GM12878 (cell line): ENCODE measurements around the gene PRMT2. TPM values are rescaled to one million over a fixed set of nuclear protein-coding genes. Genes with fewer than 3 reads are reported as not detected.

Experiments used
- ATAC-seq: fragments of 200-7000 bp; cut with Tn5 transposase; 3 replicates; pipeline ENCODE4 v1.9.1; 2020; ENCODE audit warnings: mild to moderate bottlenecking, moderate library complexity
- BruUV-seq: library from RNA; stranded (reverse); fragments of 400-500 nt; replicated peaks from 2 replicates; lab custom pipeline; 2021; lab: Mats Ljungman, UMichigan
- CTCF ChIA-PET: fragments of 300-600 bp; sonication (Branson Sonifier 250); formaldehyde crosslinking; extraction: SDS; loops from one replicate; lab custom pipeline; 2021; ENCODE audit warnings: inconsistent platforms; lab: Yijun Ruan, JAX
- POLR2A ChIA-PET: fragments of 350-600 bp; formaldehyde crosslinking; extraction: SDS; loops from one replicate; lab custom pipeline; 2021; ENCODE audit warnings: inconsistent platforms; lab: Charles Lee
- RAD21 ChIA-PET: fragments of 300-600 bp; sonication (Branson Sonifier 250); formaldehyde crosslinking; loops from one replicate; lab custom pipeline; 2023; ENCODE audit warnings: antibody characterized with exemption; ENCODE audit not compliant: unreplicated experiment; lab: Charles Lee
- SMC1A ChIA-PET: fragments of 300-600 bp; sonication (Branson Sonifier 250); formaldehyde crosslinking; loops from one replicate; lab custom pipeline; 2023; ENCODE audit not compliant: unreplicated experiment, uncharacterized antibody; lab: Charles Lee
- DNase-seq: peaks from one replicate; pipeline ENCODE4 v3.0.0-alpha.2; 2011; ENCODE audit warnings: low read depth, low spot score
- FAIRE-seq: peaks from 3 replicates; lab custom pipeline; 2011; peaks lifted over from hg19 to GRCh38; lab: Jason Lieb, UNC
- H2AFZ ChIP-seq: 2 replicates; pipeline ENCODE4 v1.6.0; 2011; ENCODE audit warnings: low read depth, low read length, control low read depth; ENCODE audit not compliant: control insufficient read depth
- H3K27ac ChIP-seq: 2 replicates; pipeline ENCODE4 v1.5.1; 2011; ENCODE audit warnings: control low read depth; ENCODE audit not compliant: control insufficient read depth, insufficient read depth
- H3K27me3 ChIP-seq, 2 experiments: replicated peaks in 1 of 2; 2 replicates each; pipeline versions ENCODE4 v1.6.0 to v1.6.1; 2011; ENCODE audit warnings: low read length in 1 of 2; ENCODE audit not compliant: control insufficient read depth in 2 of 2, insufficient read depth in 2 of 2
- H3K36me3 ChIP-seq, 2 experiments: 2 replicates each; pipeline ENCODE4 v1.5.1; 2011; ENCODE audit warnings: low read length in 1 of 2; ENCODE audit not compliant: control insufficient read depth in 2 of 2, insufficient read depth in 2 of 2
- H3K4me1 ChIP-seq: 2 replicates; pipeline ENCODE4 v1.6.1; 2011; ENCODE audit warnings: mild to moderate bottlenecking, low read length, moderate library complexity, mixed read lengths; ENCODE audit not compliant: control insufficient read depth, insufficient read depth
- H3K4me2 ChIP-seq: 2 replicates; pipeline ENCODE4 v1.6.0; 2011; ENCODE audit warnings: control low read depth; ENCODE audit not compliant: control insufficient read depth, insufficient read depth
- H3K4me3 ChIP-seq: fragments of 200-600 bp; sonication (generic); 2 replicates; pipeline ENCODE4 v1.5.1; 2016
- H3K79me2 ChIP-seq: 2 replicates; pipeline ENCODE4 v1.6.0; 2011; ENCODE audit warnings: low read length; ENCODE audit not compliant: control insufficient read depth, insufficient read depth
- H3K9ac ChIP-seq: 2 replicates; pipeline ENCODE4 v1.8.0; 2011; ENCODE audit warnings: low read length, control low read depth, mixed read lengths; ENCODE audit not compliant: control insufficient read depth, insufficient read depth
- H3K9me3 ChIP-seq: replicated peaks from 3 replicates; pipeline ENCODE4 v1.5.1; 2011; ENCODE audit warnings: mild to moderate bottlenecking, low read length; ENCODE audit not compliant: control insufficient read depth, insufficient read depth
- H4K20me1 ChIP-seq: 2 replicates; pipeline ENCODE4 v1.6.0; 2011; ENCODE audit not compliant: control insufficient read depth, insufficient read depth
- CBX5 ChIP-seq: sonication (generic); IDR thresholded peaks from 2 replicates; pipeline ENCODE4 v1.6.1; 2016; ENCODE audit warnings: low read depth, moderate library complexity, mild to moderate bottlenecking, inconsistent platforms
- CHD1 ChIP-seq: IDR thresholded peaks from 2 replicates; pipeline ENCODE4 v1.6.1; 2012; ENCODE audit warnings: low read depth, low read length, improper control_type of control experiment
- E2F8 ChIP-seq: fragments of 450-650 bp; IDR thresholded peaks from 2 replicates; pipeline ENCODE4 v1.6.1; 2018; ENCODE audit warnings: mild to moderate bottlenecking, low read depth, moderate library complexity; ENCODE audit not compliant: partially characterized antibody
- IRF3 ChIP-seq: fragments of 450-650 bp; IDR thresholded peaks from 2 replicates; pipeline ENCODE4 v1.6.1; 2014; ENCODE audit warnings: mild to moderate bottlenecking
- NFXL1 ChIP-seq: fragments of 450-650 bp; IDR thresholded peaks from 2 replicates; pipeline ENCODE4 v1.6.1; 2017; ENCODE audit warnings: antibody characterized with exemption, mild to moderate bottlenecking, borderline replicate concordance
- NR2F1 ChIP-seq: fragments of 450-650 bp; conservative IDR thresholded peaks from 2 replicates; pipeline ENCODE4 v1.6.1; 2017; ENCODE audit warnings: mild to moderate bottlenecking
- POLR2AphosphoS2 ChIP-seq: IDR thresholded peaks from 2 replicates; pipeline ENCODE4 v1.6.1; 2011; ENCODE audit warnings: low read depth, mild to moderate bottlenecking, low read length, improper control_type of control experiment, moderate library complexity
- SMAD1 ChIP-seq: fragments of 450-650 bp; IDR thresholded peaks from 2 replicates; pipeline ENCODE4 v1.6.1; 2018; ENCODE audit warnings: mild to moderate bottlenecking, low read depth; ENCODE audit not compliant: partially characterized antibody
- STAT3 ChIP-seq: IDR thresholded peaks from 2 replicates; pipeline ENCODE4 v1.6.1; 2011; ENCODE audit warnings: low read depth, low read length, improper control_type of control experiment
- WRNIP1 ChIP-seq: IDR thresholded peaks from 2 replicates; pipeline ENCODE4 v1.6.1; 2011; ENCODE audit warnings: low read depth, low read length, improper control_type of control experiment, borderline replicate concordance
- ZBTB11 ChIP-seq: fragments of 450-650 bp; formaldehyde crosslinking; IDR thresholded peaks from 2 replicates; pipeline ENCODE4 v1.5.0; 2022; ENCODE audit warnings: mild to moderate bottlenecking, missing genetic modification characterization
- ZNF207 ChIP-seq: fragments of 450-650 bp; IDR thresholded peaks from 2 replicates; pipeline ENCODE4 v1.6.1; 2014; ENCODE audit warnings: antibody characterized with exemption, mild to moderate bottlenecking, borderline replicate concordance
- WGBS: methylation state at CpG from one replicate; pipeline ENCODE4 v1.1.6; 2016; ENCODE audit warnings: low lambda C conversion rate; ENCODE audit not compliant: insufficient replicate concordance, insufficient coverage; ENCODE audit errors: missing lambda C conversion rate; 5-methylcytosine and 5-hydroxymethylcytosine counted together
- in situ Hi-C: fragments of 300-500 bp; cut with MboI; formaldehyde crosslinking; loops from 9 replicates; pipeline ENCODE4 v1.14.3; 2018; ENCODE audit warnings: mixed read lengths
- intact Hi-C: fragments of 100-400 bp; cut with micrococcal nuclease; formaldehyde crosslinking; loops from one replicate; pipeline ENCODE4 v1.14.2; 2022; ENCODE audit not compliant: unreplicated experiment
- polyA plus RNA-seq, 11 experiments: library from polyadenylated mRNA; depleted of rRNA in 4 of 11; unstranded in 6 of 11; stranded (reverse) in 5 of 11; fragments of >200 nt; fragmentation: Nextera tagmentation in 4 of 11; fragmentation: Illumina TruSeq in 1 of 11; extraction: Ambion mirVana in 4 of 11; extraction: Trizol in 1 of 11; gene quantifications; 1 replicate in 1 of 11; 2 replicates in 10 of 11; pipeline versions ENCODE4 v1.2.1 to v1.2.3, GENCODE V29; 2011 to 2016; ENCODE audit warnings: inconsistent platforms in 2 of 11, missing spikeins in 2 of 11, low read depth in 1 of 11
- total RNA-seq, 4 experiments: library from RNA; depleted of rRNA in 3 of 4; stranded (reverse); fragments of >200 nt in 3 of 4; fragmentation: Illumina TruSeq in 1 of 4; extraction: Trizol in 1 of 4; gene quantifications; 2 replicates each; pipeline versions ENCODE4 v1.2.1 to v1.2.3, GENCODE V29; 2013 to 2021

PRMT2 gene
- total and polyA plus RNA-seq, 10 of the 15 experiments (the other 5 are each of a cell fraction or from before 2014, with no cell fraction given): 16.1 to 48.6 (median 36.2) TPM

GRCh38 chr21:46616656-46617055 is 18.8 kb upstream of the PRMT2 start:
- FAIRE-seq: no peak

More at GRCh38 chr21:46616656-46617055, 18.8 kb upstream of the PRMT2 start:
- no peaks in the 10 kb centered on the region for H3K79me2 ChIP-seq
- in situ Hi-C loops (no loop called here), intact Hi-C loops (no loop called here)
- ATAC-seq (no peak), DNase-seq (no peak)
- WGBS: 95% methylated on average over 1 of the region's 1 CpG
- POLR2A ChIA-PET: no interaction called here
- no peak overlapping the region for H3K4me3 ChIP-seq
- CTCF ChIA-PET: no interaction called here
- no peaks in the 10 kb centered on the region; a peak in 1 of 4 replicates for H3K27me3 ChIP-seq
- H4K20me1 ChIP-seq: no peaks in the 10 kb centered on the region
- no peak overlapping the region for H3K27ac ChIP-seq
- H3K9me3 ChIP-seq: no peaks in the 10 kb centered on the region; the same call in 2 of the 3 replicates
- no peak overlapping the region for H3K9ac ChIP-seq
- RAD21 ChIA-PET: no interaction called here
- no TSS peak for BruUV-seq
- H2AFZ ChIP-seq: no peak overlapping the region
- no peaks in the 10 kb centered on the region for H3K36me3 ChIP-seq
- SMC1A ChIA-PET: interaction anchor here (1.0 kb wide), 1 partner anchor 9 kb away, joined by 3 read pairs; no protein-coding TSS in a partner anchor
- TF ChIP-seq STAT3 (no peak), NFXL1 (no peak), NR2F1 (no peak), E2F8 (no peak), POLR2AphosphoS2 (no peak), ZBTB11 (CRISPR knock-in tag) (no peak), ZNF207 (no peak), CBX5 (no peak), IRF3 (no peak), SMAD1 (no peak), CHD1 (no peak), WRNIP1 (no peak)
- H3K4me2 ChIP-seq: no peak overlapping the region
- H3K4me1 ChIP-seq: peaks cover under 1% of the 10 kb centered on the region; the same call in 1 of the 2 replicates
